GM13976 (cell line): ENCODE results near the gene CHN2.

Experiments
- DNase-seq: peaks from one replicate; pipeline ENCODE4 v3.0.0; 2012; ENCODE audit warnings: low spot score
- CTCF ChIP-seq: IDR thresholded peaks from 2 replicates; pipeline ENCODE4 v1.5.1; 2012; ENCODE audit warnings: borderline replicate concordance, mild to moderate bottlenecking; ENCODE audit not compliant: insufficient read depth; ENCODE audit errors: extremely low read depth, missing control alignments, control extremely low read depth
- in situ Hi-C: fragments of 300-500 bp; cut with MboI; formaldehyde crosslinking; loops from one replicate; pipeline ENCODE4 v1.12.0; 2022; ENCODE audit warnings: low sequenced_read_pairs, mixed read lengths, inconsistent platforms; ENCODE audit not compliant: unreplicated experiment

CHN2 gene

GRCh38 chr7:29394321-29394720 lies 199.7 kb downstream of the CHN2 start:
- DNase-seq: no peak
- no peak for TF ChIP-seq CTCF
- in situ Hi-C loops: no loop called here

DNA sequence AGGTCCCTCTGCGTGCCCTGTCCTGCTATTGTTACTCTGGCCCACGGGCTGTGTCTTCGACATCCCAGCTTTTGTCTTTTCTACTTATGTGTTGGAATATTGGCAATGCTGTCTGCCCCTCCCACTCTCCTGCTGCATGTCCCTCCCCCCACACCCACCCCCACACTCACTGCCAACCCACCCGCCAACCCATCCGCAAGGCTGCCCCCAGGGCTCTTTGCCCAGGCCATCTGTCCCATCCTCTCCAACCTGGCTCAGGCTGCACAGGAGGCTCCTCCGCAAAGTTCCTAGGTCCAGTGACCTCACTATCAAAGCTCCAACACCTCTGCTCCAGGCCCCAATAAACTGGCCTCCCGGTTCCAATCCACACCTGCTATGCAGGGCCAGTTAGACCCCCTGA lies 202.0 kb downstream of the CHN2 start:
- no peak for TF ChIP-seq CTCF
- DNase-seq: no peak
- in situ Hi-C loops: no loop called here

DNA sequence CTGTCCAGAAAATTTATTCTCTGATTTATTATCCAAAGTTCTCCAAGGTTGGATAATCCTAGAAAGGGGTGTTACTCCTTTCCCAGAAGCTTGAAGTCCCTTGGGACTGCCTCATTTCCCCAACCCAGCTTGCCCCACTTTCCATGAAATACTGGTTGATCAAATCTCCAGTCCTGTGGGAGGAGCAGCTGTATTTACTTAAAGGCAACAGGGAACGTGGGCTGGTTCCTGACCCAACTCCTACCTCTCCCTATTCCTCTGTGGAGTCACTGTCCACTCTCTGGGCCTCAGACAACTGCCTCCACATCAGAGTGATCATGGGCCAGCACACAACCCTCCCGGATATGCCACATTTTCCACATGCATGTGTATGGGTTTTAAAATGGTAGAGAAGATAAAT lies 202.8 kb downstream of the CHN2 start:
- no peak for DNase-seq
- in situ Hi-C loops: no loop called here
- no peak for TF ChIP-seq CTCF

- no peak for TF ChIP-seq CTCF
- DNase-seq: no peak
- in situ Hi-C loops: no loop called here
These were observed 203.4 kb downstream of the CHN2 start for GRCh38 chr7:29398011-29398410.

GRCh38 chr7:29400437-29400836 lies 205.9 kb downstream of the CHN2 start:
- in situ Hi-C loops: loop anchor here (10.0 kb wide), 2 partner anchors 216 to 476 kb away; no protein-coding TSS in a partner anchor
- DNase-seq: no peak
- TF ChIP-seq CTCF: no peak

DNA sequence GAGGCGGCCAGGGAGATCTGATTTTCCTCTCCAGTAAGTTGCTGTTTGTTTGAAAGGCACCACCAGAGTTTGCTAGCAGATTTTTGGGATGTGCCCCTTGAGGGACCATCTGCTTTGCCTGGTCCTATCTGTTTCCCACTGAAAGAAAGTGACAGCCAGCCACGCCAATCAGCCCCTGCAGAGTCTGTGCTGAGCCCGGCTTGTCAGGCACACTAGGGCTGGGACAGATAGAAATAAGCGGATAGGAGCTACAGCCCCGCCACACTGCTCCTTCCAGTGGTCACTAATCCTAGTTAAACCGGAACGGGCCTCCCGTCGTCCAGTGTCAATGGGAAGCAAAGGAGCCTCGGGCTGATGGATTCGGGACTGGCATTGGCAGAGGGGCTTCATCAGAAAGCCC lies 207.2 kb downstream of the CHN2 start:
- in situ Hi-C loops: loop anchor here (10.0 kb wide), 2 partner anchors 217 to 477 kb away; no protein-coding TSS in a partner anchor
- no peak for TF ChIP-seq CTCF
- DNase-seq: no peak

DNA sequence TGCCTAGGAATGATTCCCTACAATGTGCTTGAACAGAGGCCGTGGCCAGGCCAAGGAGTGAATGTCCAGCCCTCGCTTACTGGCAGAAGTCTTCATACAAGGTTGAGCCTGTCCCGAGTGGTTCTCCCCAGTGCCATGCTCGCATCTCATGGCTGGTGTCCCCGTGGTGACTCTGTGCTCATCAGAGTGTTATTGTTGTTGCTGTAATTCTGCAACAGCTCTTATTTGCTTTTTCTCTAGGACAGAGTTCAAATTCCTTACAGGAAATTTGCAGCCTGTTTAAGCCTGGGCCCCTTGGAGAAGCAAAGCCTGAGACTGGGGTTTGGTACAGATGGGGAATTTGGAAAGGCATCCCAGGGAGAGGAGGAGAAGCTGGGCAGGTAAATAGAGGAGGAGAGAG lies 211.3 kb downstream of the CHN2 start:
- TF ChIP-seq CTCF: no peak
- no peak for DNase-seq
- in situ Hi-C loops: loop anchor here (10.0 kb wide), 2 partner anchors 221 to 481 kb away; no protein-coding TSS in a partner anchor
